ENCODE results near the gene CLDN10.
"Not testable (repeated sequence)": the region's sequence is repeated elsewhere in the genome, so short reads cannot be mapped to it uniquely, and the experiment has no call there.

CLDN10 gene

GRCh38 chr13:95552539-95553441, at the start of gene CLDN10:
CLDN10 (plus strand) TSS chr13:95552720; CDS start chr13:95552754, 34 bp downstream.
- DNase-seq (ENCODE audit: low read depth, low spot score): no peak
- H3K27ac ChIP-seq: no peak within 1 kb of the TSS

DNA sequence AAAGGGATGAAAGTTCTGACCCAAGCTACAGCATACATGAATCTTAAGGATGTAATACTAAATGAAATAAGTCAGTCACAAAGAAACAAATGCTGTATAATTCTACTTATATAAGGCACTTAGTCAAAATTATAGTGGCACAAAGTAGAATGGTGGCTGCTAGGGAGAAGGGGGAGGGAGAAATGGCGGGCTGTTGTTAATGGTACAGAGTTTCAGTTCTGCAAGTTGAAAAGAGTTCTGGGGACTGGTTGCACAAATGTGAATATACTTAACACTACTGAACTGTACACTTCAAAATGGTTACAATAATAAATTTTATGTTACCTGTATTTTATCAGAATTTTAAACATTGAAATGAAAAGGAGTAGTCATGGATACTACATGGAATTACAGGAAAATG, 48.9 kb upstream of the CLDN10 start:
- no peak overlapping the region for H3K27ac ChIP-seq
- no peak for DNase-seq (ENCODE audit: low read depth, low spot score)

DNA sequence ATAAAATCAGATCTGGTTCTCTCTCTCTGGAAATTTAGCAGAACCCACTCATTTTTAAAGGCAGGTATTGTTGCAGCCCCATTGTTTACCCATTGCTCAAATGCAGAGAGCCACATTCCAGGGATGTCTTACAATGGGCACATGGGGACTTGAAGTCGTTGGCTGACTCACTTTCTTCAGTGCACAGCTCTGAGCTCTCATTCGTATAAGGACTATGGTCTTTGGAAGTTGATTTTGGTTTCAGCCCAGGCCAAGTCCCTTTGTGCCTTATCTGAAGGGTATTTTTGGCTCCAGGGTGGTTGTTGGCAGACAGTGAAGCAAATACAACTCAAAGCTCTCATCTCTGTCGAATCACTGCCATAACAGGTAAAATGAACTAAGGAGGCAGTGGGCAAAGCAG, 47.3 kb upstream of the CLDN10 start:
- no peak for DNase-seq (ENCODE audit: low read depth, low spot score)
- no peak overlapping the region for H3K27ac ChIP-seq

DNA sequence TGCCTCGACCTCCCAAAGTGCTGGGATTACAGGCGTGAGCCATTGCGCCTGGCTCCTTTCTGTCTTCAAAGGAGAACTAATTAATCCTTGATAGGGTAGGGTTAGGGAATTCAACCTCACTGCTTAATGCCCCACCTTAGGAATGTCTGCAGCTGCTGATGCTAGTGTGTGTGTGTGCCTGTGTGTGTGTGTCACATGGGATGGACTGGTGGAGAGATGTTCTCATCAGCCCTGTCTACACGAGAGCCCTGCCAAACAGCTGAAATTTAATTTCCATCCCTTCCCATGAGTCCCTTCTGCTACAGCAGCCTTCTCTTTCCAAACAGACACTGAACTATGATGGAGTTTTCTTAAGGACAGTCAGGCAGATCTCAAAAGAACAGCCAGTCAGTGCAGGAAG, 46.5 kb upstream of the CLDN10 start:
- H3K27ac ChIP-seq: no peak overlapping the region
- no peak for DNase-seq (ENCODE audit: low read depth, low spot score)

- no peak for DNase-seq (ENCODE audit: low read depth, low spot score)
- no peak overlapping the region for H3K27ac ChIP-seq
These were observed 44.5 kb upstream of the CLDN10 start for GRCh38 chr13:95507991-95508390.

DNA sequence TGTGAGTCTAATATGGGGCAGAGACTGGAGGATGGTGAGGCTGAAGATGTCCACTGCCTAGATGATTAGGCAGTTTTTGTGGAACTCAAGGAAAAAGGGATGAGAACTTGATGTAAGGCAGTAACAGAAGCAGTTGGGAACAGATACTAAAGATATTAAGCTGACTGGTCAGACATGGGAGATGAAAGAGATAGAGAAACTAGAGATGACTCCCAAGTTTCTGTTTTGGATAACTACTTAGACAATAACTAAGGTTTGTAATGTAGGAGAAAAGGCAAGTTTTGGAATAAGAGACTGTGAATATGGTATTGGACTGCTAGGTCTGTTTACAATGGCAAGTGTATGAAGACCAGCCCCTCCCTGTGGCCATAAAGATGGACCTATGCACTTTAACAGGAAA, 43.5 kb upstream of the CLDN10 start:
- DNase-seq (ENCODE audit: low read depth, low spot score): no peak
- no peak overlapping the region for H3K27ac ChIP-seq

GRCh38 chr13:95509521-95510310, 42.8 kb upstream of the CLDN10 start:
- peak overlapping the region; percentile 48 for H3K27ac ChIP-seq
- no peak for DNase-seq (ENCODE audit: low read depth, low spot score)

GRCh38 chr13:95510950-95511349, 41.6 kb upstream of the CLDN10 start:
- no peak for DNase-seq (ENCODE audit: low read depth, low spot score)
- no peak overlapping the region for H3K27ac ChIP-seq

- H3K27ac ChIP-seq: no peak overlapping the region
- DNase-seq (ENCODE audit: low read depth, low spot score): no peak
These were observed 40.1 kb upstream of the CLDN10 start for GRCh38 chr13:95512424-95512823.

DNA sequence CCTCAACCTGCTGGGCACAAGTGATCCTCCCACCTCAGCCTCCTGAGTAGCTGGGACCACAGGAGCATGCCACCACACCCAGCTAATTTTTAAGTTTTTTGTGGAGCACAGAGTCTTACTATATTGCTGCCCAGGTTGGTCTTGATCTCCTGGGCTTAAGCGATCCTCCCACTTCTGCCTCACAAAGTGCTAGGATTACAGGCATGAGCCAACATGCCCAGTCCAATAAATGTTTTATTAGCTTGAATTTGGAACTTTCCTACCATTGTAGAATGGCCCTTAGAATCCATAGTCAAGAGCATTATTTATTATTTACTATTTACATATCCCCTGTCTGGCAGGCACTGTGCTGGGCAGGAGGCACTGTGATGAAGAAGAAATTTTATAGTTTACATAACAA, 39.6 kb upstream of the CLDN10 start:
- DNase-seq (ENCODE audit: low read depth, low spot score): no peak
- H3K27ac ChIP-seq: peak overlapping the region; percentile 14

GRCh38 chr13:95515606-95516005, 36.9 kb upstream of the CLDN10 start:
- DNase-seq (ENCODE audit: low read depth, low spot score); H3K27ac ChIP-seq: not testable (repeated sequence)

DNA sequence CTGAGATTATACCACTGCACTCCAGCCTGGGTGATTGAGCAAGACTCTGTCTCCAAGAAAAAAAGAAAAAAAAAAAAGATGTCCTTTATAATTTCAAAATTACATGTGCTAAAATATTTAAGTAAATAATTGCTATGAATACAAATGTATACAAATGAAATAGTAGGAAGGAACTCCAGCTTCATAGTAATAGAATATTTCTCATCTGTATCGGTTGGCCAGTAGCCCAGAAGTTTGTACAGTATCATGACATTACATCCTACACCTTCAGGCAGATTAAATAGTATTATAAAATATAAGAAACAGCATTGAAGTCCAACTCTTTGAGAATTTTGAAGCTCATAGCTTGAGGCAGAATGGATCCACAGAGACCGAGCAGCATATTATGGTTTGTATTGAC, 36.5 kb upstream of the CLDN10 start:
- no peak overlapping the region for H3K27ac ChIP-seq
- no peak for DNase-seq (ENCODE audit: low read depth, low spot score)

DNA sequence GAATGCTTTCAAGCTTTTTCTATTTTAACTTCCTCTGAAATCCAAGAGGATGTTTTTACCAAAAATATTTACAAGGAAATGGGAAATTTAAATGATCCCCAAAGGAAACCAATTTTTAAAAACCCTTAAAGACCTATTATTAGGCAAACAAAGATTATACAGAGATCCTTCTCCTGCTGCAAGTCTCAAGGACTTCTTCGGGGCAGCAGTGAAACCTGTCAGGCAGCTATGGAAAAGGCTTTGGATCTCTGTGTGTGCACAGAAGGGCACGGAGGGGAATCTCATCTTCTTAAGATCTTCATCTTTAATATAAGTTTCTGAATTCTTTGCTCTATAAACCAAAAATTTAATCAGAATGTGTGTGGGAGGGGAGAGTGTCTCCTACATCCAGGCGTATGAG, 36.0 kb upstream of the CLDN10 start:
- DNase-seq (ENCODE audit: low read depth, low spot score): no peak
- no peak overlapping the region for H3K27ac ChIP-seq

DNA sequence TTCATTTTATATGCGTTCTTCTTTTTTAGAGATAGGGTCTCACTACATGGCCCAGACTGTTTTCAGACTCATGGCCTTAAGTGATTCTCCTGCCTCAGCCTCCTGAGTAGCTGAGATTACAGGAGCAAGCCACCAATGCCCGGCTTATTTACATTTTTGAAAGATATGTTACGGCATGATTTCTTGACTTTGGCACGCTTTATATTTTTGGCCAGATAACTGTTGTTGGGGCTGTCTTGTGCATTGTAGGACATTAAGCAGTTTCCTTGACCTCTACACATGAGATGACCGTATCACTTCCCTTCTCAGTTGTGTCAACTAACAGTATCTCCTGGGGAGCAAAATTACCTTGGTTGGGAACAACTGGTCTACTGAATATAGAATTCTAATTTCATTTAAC, 28.9 kb upstream of the CLDN10 start:
- no peak for DNase-seq (ENCODE audit: low read depth, low spot score)
- H3K27ac ChIP-seq: peak overlapping the region; percentile 39

GRCh38 chr13:95524264-95524901, 28.1 kb upstream of the CLDN10 start:
- peak; percentile 55 for DNase-seq (ENCODE audit: low read depth, low spot score)
- H3K27ac ChIP-seq: peak overlapping the region; percentile 39

- DNase-seq (ENCODE audit: low read depth, low spot score): no peak
- no peak overlapping the region for H3K27ac ChIP-seq
These were observed 24.6 kb upstream of the CLDN10 start for GRCh38 chr13:95527955-95528354.

DNA sequence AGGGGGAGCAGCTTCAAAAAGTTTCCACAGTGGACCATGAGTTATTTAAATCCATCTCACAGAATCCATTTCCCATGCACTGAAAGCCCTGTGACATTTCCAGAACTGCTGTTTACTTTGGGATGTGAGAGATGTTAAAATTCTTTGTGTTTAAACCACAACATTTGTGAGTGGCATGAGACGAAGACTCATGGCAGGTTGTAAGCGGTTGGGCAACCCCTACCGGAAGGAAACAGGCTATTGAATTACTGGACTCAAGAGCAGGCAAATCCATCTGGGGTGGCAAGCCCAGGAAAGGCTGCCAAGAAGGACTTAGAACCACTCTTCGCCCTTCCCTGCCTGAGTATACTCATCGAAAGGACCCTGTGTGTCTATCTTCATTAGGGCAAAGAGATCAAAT, 22.3 kb upstream of the CLDN10 start:
- DNase-seq (ENCODE audit: low read depth, low spot score): peak; percentile 73
- no peak overlapping the region for H3K27ac ChIP-seq

- DNase-seq (ENCODE audit: low read depth, low spot score): no peak
- no peak overlapping the region for H3K27ac ChIP-seq
These were observed 18.9 kb upstream of the CLDN10 start for GRCh38 chr13:95533545-95534160.

DNA sequence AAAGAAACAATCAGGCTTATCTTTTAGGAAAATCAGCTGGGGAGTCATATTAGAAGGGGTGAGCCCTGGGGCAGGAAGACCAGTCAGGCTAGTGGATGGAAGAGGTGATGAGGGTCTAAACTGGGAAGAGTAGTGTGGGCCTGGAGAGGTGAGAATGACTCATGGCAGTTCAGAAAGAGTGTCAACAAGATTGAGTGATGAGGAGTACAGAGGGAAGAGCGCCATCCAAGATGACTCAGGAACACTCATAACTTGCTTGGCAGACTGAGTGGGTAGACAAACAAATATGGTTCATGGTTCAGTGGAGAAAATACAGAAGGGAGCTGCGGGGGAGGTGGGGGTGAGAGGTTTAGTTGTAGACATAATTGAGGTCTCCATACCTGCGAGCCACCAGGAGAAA, 17.3 kb upstream of the CLDN10 start:
- DNase-seq (ENCODE audit: low read depth, low spot score): peak; percentile 89
- no peak overlapping the region for H3K27ac ChIP-seq

DNA sequence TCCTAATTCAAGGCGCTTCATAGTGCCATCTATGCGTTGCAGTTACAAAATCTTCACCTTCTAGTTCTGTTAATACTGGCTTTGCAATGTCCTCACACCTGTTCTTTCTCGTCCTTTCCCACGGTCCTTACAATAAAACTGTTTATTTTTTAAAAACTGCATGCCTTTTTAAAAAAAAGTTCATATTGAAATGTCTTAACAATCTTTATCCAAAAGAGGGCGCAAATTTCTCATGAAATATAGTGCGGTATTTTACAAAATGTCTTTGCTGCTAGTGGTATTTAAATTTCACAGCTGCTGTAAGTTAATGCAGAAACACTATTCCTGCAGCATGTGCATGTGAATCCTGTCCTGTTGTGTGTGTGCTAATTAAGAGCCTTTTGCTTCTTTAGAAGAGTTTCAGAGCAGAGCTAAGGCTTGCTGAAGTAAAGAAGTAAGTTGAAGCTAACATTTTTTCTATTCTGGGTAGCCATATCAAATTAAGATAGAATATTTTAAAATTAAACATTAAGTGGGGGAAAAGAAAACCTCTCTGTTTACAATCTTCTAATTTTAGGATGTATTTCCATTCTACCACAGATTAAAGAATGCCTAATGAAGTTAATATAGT, 15.8 kb upstream of the CLDN10 start:
- no peak overlapping the region for H3K27ac ChIP-seq
- DNase-seq (ENCODE audit: low read depth, low spot score): no peak

Measured in epithelial cell of prostate (primary cell).